HG02798 (cell line): ENCODE measurements around the gene GLYR1.
A peak's percentile ranks its signal among the peaks of the same experiment; 100 is the strongest.

Source experiments
- ATAC-seq: cut with Tn5 transposase; IDR thresholded peaks from one replicate; pipeline ENCODE4 v1.9.1; 2021; ENCODE audit warnings: mild to moderate bottlenecking; ENCODE audit not compliant: unreplicated experiment, poor library complexity

The GLYR1 gene

GRCh38 chr16:4769306-4769638 lies 77.8 kb downstream of the GLYR1 start:
- no peak for ATAC-seq

GRCh38 chr16:4768549-4769305 lies 78.4 kb downstream of the GLYR1 start:
- peak; percentile 65 for ATAC-seq

- ATAC-seq: no peak
Observed at GRCh38 chr16:4767872-4768548, 79.1 kb downstream of the GLYR1 start.

- ATAC-seq: peak; percentile 89
Observed at GRCh38 chr16:4766875-4767628, 80.0 kb downstream of the GLYR1 start, which contains the start of gene ZNF500. TSS of gene ZNF500 (minus strand) at chr16:4767162. CDS start at chr16:4765978, 1,184 bp downstream.

GRCh38 chr16:4765511-4766474 lies 81.3 kb downstream of the GLYR1 start:
- ATAC-seq: no peak

- no peak for ATAC-seq
Observed at GRCh38 chr16:4763791-4764190, 83.3 kb downstream of the GLYR1 start.

- no peak for ATAC-seq
Observed at GRCh38 chr16:4762205-4762604, 84.9 kb downstream of the GLYR1 start.

GRCh38 chr16:4760221-4760910 lies 86.7 kb downstream of the GLYR1 start:
- ATAC-seq: no peak

GRCh38 chr16:4755687-4756086 lies 91.4 kb downstream of the GLYR1 start:
- no peak for ATAC-seq

- no peak for ATAC-seq
Observed at GRCh38 chr16:4754865-4755264, 92.2 kb downstream of the GLYR1 start.

GRCh38 chr16:4753227-4753626 lies 93.9 kb downstream of the GLYR1 start:
- ATAC-seq: no peak
